Lung (tissue), 12 donors: ENCODE measurements around the gene EWSR1. TPM values are rescaled to one million over a fixed set of nuclear protein-coding genes. Genes with fewer than 3 reads are reported as not detected.
"Not testable (repeated sequence)": the region's sequence is repeated elsewhere in the genome, so short reads cannot be mapped to it uniquely, and the experiment has no call there.

Source experiments
- ATAC-seq: fragments of 200-7000 bp; cut with Tn5 transposase; one replicate; pipeline ENCODE4 v1.9.1; 2020; ENCODE audit warnings: moderate number of reproducible peaks; ENCODE audit not compliant: insufficient read depth, low FRiP score
- DNase-seq, 3 donors: peaks; one replicate each; pipeline ENCODE4 v3.0.0-alpha.2; 2013 to 2017
- H3K27ac ChIP-seq, 2 donors: one replicate each; pipeline ENCODE4 v1.5.1; 2013; ENCODE audit warnings: mild to moderate bottlenecking in 2 of 2, moderate library complexity in 2 of 2, control low read depth in 1 of 2, inconsistent platforms in 1 of 2, low read depth in 1 of 2, low read length in 1 of 2
- H3K27me3 ChIP-seq, 3 donors: one replicate each; pipeline ENCODE4 v1.5.1; 2013; ENCODE audit warnings: low read length in 2 of 3; ENCODE audit not compliant: control insufficient read depth in 3 of 3, insufficient read depth in 3 of 3
- H3K36me3 ChIP-seq, 4 donors: one replicate each; pipeline ENCODE4 v1.5.1; 2013; ENCODE audit warnings: low read length in 4 of 4, mild to moderate bottlenecking in 1 of 4, moderate library complexity in 1 of 4; ENCODE audit not compliant: control insufficient read depth in 4 of 4, insufficient read depth in 4 of 4
- H3K4me1 ChIP-seq, 5 donors: one replicate each; pipeline ENCODE4 v1.5.1; 2013; ENCODE audit warnings: low read length in 5 of 5, mild to moderate bottlenecking in 2 of 5, moderate library complexity in 1 of 5; ENCODE audit not compliant: control insufficient read depth in 5 of 5, insufficient read depth in 5 of 5
- H3K4me3 ChIP-seq: one replicate; pipeline ENCODE4 v1.5.1; 2013; ENCODE audit warnings: mild to moderate bottlenecking, control low read depth, moderate library complexity
- H3K9ac ChIP-seq, 2 donors: one replicate each; pipeline ENCODE4 v1.5.1; 2013; ENCODE audit warnings: low read length in 2 of 2, control low read depth in 1 of 2; ENCODE audit not compliant: insufficient read depth in 1 of 2
- H3K9me3 ChIP-seq, 4 donors: one replicate each; pipeline ENCODE4 v1.5.1; 2013; ENCODE audit warnings: low read length in 3 of 4, mild to moderate bottlenecking in 1 of 4, moderate library complexity in 1 of 4; ENCODE audit not compliant: control insufficient read depth in 4 of 4, insufficient read depth in 3 of 4
- CTCF ChIP-seq: IDR thresholded peaks from 2 replicates; pipeline ENCODE4 v1.5.1; 2012; ENCODE audit warnings: mild to moderate bottlenecking; ENCODE audit errors: control extremely low read depth, extremely low read depth
- WGBS, 2 donors: extraction: QIAGEN DNeasy Blood & Tissue Kit; methylation state at CpG; one replicate each; pipeline ENCODE4 v1.1.7; 2013; 5-methylcytosine and 5-hydroxymethylcytosine counted together
- polyA plus RNA-seq, 2 donors: library from polyadenylated mRNA; stranded (reverse); fragments of 200-250 nt; gene quantifications; one replicate each; pipeline ENCODE4 v1.2.1, GENCODE V29; 2013
- total RNA-seq, 2 donors: library from RNA; depleted of rRNA in 1 of 2; stranded (reverse); fragments of >200 nt in 1 of 2; gene quantifications; one replicate each; pipeline ENCODE4 v1.2.1, GENCODE V29; 2014 to 2021
- donor health status: control.
- donor health status: control.
- donor health status: Bipolar disorder and iron deficiency.
- donor health status: healthy.
- donor health status: DM: yes; HTN: yes; CAD: no.

Gene EWSR1
- total and polyA plus RNA-seq, 4 donors: 115 to 215 (median 168) TPM

DNA sequence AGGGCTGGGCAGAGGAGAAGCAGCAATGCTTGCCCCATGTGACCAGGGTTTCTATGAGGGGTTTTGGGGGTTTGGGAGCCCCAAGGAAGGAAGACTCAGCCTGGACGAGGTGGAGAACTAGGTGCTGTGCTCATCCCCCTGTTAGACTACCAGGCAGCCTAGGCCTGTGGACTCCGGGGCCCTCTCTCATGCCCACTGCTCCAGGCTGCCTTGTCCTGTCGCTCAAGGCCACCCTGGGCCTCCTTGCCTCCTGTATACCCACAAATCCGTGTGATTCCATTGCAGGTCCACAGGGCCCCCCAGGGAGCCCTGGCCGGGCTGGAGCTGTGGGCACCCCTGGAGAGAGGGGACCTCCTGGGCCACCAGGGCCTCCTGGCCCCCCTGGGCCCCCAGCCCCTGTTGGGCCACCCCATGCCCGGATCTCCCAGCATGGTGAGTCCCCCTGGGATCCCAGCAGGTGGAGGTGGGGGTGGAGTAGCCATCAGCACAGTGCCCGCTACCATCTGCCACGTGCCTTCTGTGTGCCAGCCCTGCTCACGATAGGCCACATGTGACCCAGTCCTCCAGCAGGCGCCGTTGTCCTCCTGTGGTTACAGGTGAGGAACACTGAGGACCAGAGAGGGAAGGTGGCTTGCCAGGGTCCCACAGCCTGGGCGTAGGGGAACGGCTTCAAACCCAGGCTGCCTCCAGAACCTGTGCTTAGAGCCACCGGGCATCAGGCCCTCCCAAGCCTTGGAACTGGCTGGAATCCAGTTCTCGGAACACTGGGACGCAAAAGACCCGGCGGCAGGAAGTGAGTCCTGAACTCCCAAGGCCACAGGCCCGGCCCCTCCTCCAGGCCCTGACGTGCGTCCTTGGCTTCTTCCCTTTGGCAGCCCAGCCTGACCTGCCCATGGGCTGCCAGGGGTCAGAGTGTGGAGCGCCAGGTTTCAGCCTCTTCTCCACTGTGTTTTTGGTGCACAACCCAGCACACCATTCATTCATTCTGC lies 35.8 kb upstream of the EWSR1 start:
- Histone ChIP-seq H3K9me3 (no peaks in the 10 kb centered on the region), H3K27ac (peak overlapping the region in 1 of 2 donors; percentile 92), H3K27me3 (no peaks in the 10 kb centered on the region), H3K9ac (no peak overlapping the region), H3K4me3 (no peak overlapping the region), H3K36me3 (peaks cover 0 to 15% (median 7%) of the 10 kb centered on the region in 4 donors), H3K4me1 (peaks cover 0 to 19% (median 0%) of the 10 kb centered on the region in 5 donors)
- ATAC-seq (no peak), DNase-seq (peak; percentile 44 to 75 (median 65))
- 63 to 82% methylated on average over 22 of the region's 22 CpGs for WGBS, 2 donors
- TF ChIP-seq CTCF: no peak

DNA sequence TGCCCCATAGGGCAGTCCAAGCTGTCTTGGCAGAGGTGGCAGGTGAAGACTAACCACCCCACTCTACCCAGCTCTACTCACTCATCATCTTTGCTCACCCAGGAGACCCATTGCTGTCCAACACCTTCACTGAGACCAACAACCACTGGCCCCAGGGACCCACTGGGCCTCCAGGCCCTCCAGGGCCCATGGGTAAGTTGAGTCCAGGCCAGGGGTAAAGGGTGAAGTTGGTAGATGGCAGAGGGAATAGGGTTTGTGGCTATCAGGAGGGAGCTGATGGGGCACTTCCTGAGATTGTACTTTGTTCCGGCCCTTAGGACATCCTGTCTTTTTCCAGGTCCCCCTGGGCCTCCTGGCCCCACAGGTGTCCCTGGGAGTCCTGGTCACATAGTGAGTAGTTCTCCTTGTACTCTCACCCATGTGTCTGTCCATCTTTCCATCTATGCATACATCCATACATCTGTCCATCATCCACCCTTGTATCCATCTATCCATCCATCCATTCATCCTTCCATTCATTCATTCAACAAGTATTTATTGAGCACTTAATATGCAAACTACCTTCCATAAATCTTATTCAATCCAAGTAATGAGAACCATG lies 34.7 kb upstream of the EWSR1 start:
- H3K36me3 ChIP-seq: peaks cover 0 to 15% (median 7%) of the 10 kb centered on the region in 4 donors
- H3K27me3 ChIP-seq: no peaks in the 10 kb centered on the region
- H3K4me1 ChIP-seq: peaks cover 0 to 19% (median 0%) of the 10 kb centered on the region in 5 donors
- no peak for ATAC-seq
- no peak overlapping the region for H3K4me3 ChIP-seq
- H3K27ac ChIP-seq: peak overlapping the region in 1 of 2 donors; percentile 65
- WGBS, 2 donors: 68 to 76% methylated on average over 1 of the region's 1 CpG
- no peak overlapping the region for H3K9ac ChIP-seq
- TF ChIP-seq CTCF: no peak
- no peak for DNase-seq
- H3K9me3 ChIP-seq: no peaks in the 10 kb centered on the region

GRCh38 chr22:29240481-29240880 lies 27.6 kb upstream of the EWSR1 start:
- H3K27me3 ChIP-seq, H3K4me3 ChIP-seq, DNase-seq, H3K9ac ChIP-seq, ATAC-seq, H3K27ac ChIP-seq, H3K4me1 ChIP-seq: not testable (repeated sequence)
- H3K9me3 ChIP-seq: peaks cover 0 to 10% (median 1%) of the 10 kb centered on the region in 4 donors
- H3K36me3 ChIP-seq: peaks cover 0 to 37% (median 15%) of the 10 kb centered on the region in 4 donors
- 81 to 92% methylated on average over 9 of the region's 9 CpGs for WGBS, 2 donors

- Histone ChIP-seq H3K36me3 (peaks cover 0 to 44% (median 19%) of the 10 kb centered on the region in 4 donors), H3K4me1 (peaks cover 0 to 2% (median 0%) of the 10 kb centered on the region in 5 donors), H3K27me3 (no peaks in the 10 kb centered on the region), H3K9ac (no peak overlapping the region), H3K27ac (no peak overlapping the region), H3K9me3 (peaks cover 0 to 10% (median 1%) of the 10 kb centered on the region in 4 donors), H3K4me3 (no peak overlapping the region)
- ATAC-seq (no peak), DNase-seq (no peak)
- no peak for TF ChIP-seq CTCF
- 88 to 90% methylated on average over 11 of the region's 11 CpGs for WGBS, 2 donors
Observed at GRCh38 chr22:29243874-29244446, 24.1 kb upstream of the EWSR1 start.
